ENCODE measurements around the gene TRIM31.

TRIM31 gene

DNA sequence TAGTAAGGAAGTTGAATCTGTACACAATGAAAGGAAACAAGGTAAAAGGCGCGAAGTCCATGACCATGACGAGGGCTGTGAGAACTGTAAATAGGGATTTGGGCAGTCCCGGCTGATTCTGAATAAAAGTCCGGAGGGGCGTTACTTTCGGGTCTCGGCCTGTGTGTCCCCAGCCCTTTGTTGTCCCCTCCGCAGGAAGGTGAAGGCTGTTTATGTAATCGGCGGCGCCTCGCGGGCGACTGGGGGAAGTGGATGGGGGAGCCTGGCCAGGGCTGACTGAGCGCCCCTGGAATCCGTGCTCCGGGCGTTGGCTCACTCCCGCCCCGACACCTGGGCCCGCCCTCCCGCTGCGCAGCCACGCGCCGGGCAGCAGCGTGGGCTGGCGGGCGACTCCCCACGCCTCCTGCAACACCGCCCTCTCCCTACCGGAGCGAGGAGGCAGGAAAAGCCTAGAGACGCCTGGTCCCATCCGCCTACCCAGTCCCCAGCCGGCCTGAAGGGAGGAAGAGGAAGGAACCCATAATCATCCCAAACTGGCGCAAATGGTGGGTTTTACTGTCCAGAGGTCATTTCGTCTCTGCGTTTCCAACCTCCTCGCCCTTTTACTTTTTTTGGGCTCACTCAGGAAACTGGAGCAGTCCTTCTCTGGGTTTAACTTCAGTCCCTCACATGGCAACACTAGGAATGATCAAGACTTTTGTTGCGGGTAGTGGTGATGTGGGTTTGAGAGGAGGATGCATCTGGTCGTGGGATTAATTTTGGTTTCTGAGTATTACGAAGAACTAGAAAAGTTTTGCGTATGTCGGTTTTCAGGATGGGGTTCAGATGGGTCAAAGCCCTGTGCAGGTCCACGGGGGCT, 12.1 kb downstream of the TRIM31 start:
- no peaks in the 10 kb centered on the region for H3K36me3 ChIP-seq (ENCODE audit: insufficient read depth, low read length)
- DNase-seq (ENCODE audit: low read depth, low spot score) = no peak
- peak overlapping the region; percentile 77; the same call in 1 of the 2 replicates for H3K4me3 ChIP-seq
- H3K27ac ChIP-seq = no peak overlapping the region
- H3K9me3 ChIP-seq (ENCODE audit: low read depth, low read length) = no peaks in the 10 kb centered on the region
- TF ChIP-seq FOXP2 (optimal IDR thresholded peaks at IDR 0.05; ENCODE audit: control extremely low read depth, extremely low read length, insufficient read depth) = no peak
- no peak for TF ChIP-seq EZH2 (IDR thresholded peaks at IDR 0.05)
- TF ChIP-seq POLR2AphosphoS5 (IDR thresholded peaks at IDR 0.05; ENCODE audit: borderline replicate concordance, low read depth, low read length) = no peak
- H3K9ac ChIP-seq (ENCODE audit: insufficient read length) = no peak overlapping the region

- Histone ChIP-seq H3K27ac (no peak overlapping the region), H3K9ac (ENCODE audit: insufficient read length) (no peak overlapping the region), H3K4me3 (no peak overlapping the region), H3K9me3 (ENCODE audit: low read depth, low read length) (no peaks in the 10 kb centered on the region), H3K36me3 (ENCODE audit: insufficient read depth, low read length) (no peaks in the 10 kb centered on the region)
- no peak for DNase-seq (ENCODE audit: low read depth, low spot score)
- no peak for TF ChIP-seq POLR2AphosphoS5 (IDR thresholded peaks at IDR 0.05; ENCODE audit: borderline replicate concordance, low read depth, low read length)
- no peak for TF ChIP-seq EZH2 (IDR thresholded peaks at IDR 0.05)
- TF ChIP-seq FOXP2 (optimal IDR thresholded peaks at IDR 0.05; ENCODE audit: control extremely low read depth, extremely low read length, insufficient read depth) = no peak
Measured at GRCh38 chr6:30100154-30100553, 12.7 kb downstream of the TRIM31 start.

GRCh38 chr6:30097902-30098768, 14.8 kb downstream of the TRIM31 start:
- Histone ChIP-seq H3K9me3 (ENCODE audit: low read depth, low read length) (no peaks in the 10 kb centered on the region), H3K9ac (ENCODE audit: insufficient read length) (no peak overlapping the region), H3K36me3 (ENCODE audit: insufficient read depth, low read length) (no peaks in the 10 kb centered on the region), H3K4me3 (no peak overlapping the region), H3K27ac (no peak overlapping the region)
- TF ChIP-seq POLR2AphosphoS5 (IDR thresholded peaks at IDR 0.05; ENCODE audit: borderline replicate concordance, low read depth, low read length) (no peak), EZH2 (IDR thresholded peaks at IDR 0.05) (no peak), FOXP2 (optimal IDR thresholded peaks at IDR 0.05; ENCODE audit: control extremely low read depth, extremely low read length, insufficient read depth) (no peak)
- no peak for DNase-seq (ENCODE audit: low read depth, low spot score)

- Histone ChIP-seq H3K36me3 (ENCODE audit: insufficient read depth, low read length) (no peaks in the 10 kb centered on the region), H3K9me3 (ENCODE audit: low read depth, low read length) (no peaks in the 10 kb centered on the region), H3K27ac (no peak overlapping the region), H3K9ac (ENCODE audit: insufficient read length) (no peak overlapping the region), H3K4me3 (no peak overlapping the region)
- TF ChIP-seq FOXP2 (optimal IDR thresholded peaks at IDR 0.05; ENCODE audit: control extremely low read depth, extremely low read length, insufficient read depth) = no peak
- TF ChIP-seq POLR2AphosphoS5 (IDR thresholded peaks at IDR 0.05; ENCODE audit: borderline replicate concordance, low read depth, low read length) = no peak
- no peak for TF ChIP-seq EZH2 (IDR thresholded peaks at IDR 0.05)
- DNase-seq (ENCODE audit: low read depth, low spot score) = no peak
Measured at GRCh38 chr6:30096829-30097228, 16.1 kb downstream of the TRIM31 start.

- H3K9ac ChIP-seq (ENCODE audit: insufficient read length) = no peak overlapping the region
- H3K36me3 ChIP-seq (ENCODE audit: insufficient read depth, low read length) = no peaks in the 10 kb centered on the region
- no peak overlapping the region for H3K27ac ChIP-seq
- TF ChIP-seq EZH2 (IDR thresholded peaks at IDR 0.05) (no peak), POLR2AphosphoS5 (IDR thresholded peaks at IDR 0.05; ENCODE audit: borderline replicate concordance, low read depth, low read length) (no peak), FOXP2 (optimal IDR thresholded peaks at IDR 0.05; ENCODE audit: control extremely low read depth, extremely low read length, insufficient read depth) (no peak)
- no peaks in the 10 kb centered on the region for H3K9me3 ChIP-seq (ENCODE audit: low read depth, low read length)
- H3K4me3 ChIP-seq = no peak overlapping the region
- DNase-seq (ENCODE audit: low read depth, low spot score) = no peak
Measured at GRCh38 chr6:30093951-30094661, 18.8 kb downstream of the TRIM31 start.

- Histone ChIP-seq H3K9me3 (ENCODE audit: low read depth, low read length) (no peaks in the 10 kb centered on the region), H3K4me3 (no peak overlapping the region), H3K36me3 (ENCODE audit: insufficient read depth, low read length) (no peaks in the 10 kb centered on the region), H3K9ac (ENCODE audit: insufficient read length) (no peak overlapping the region), H3K27ac (no peak overlapping the region)
- TF ChIP-seq POLR2AphosphoS5 (IDR thresholded peaks at IDR 0.05; ENCODE audit: borderline replicate concordance, low read depth, low read length) = no peak
- no peak for TF ChIP-seq EZH2 (IDR thresholded peaks at IDR 0.05)
- TF ChIP-seq FOXP2 (optimal IDR thresholded peaks at IDR 0.05; ENCODE audit: control extremely low read depth, extremely low read length, insufficient read depth) = no peak
- DNase-seq (ENCODE audit: low read depth, low spot score) = no peak
Measured at GRCh38 chr6:30092852-30093543, 19.9 kb downstream of the TRIM31 start.

DNA sequence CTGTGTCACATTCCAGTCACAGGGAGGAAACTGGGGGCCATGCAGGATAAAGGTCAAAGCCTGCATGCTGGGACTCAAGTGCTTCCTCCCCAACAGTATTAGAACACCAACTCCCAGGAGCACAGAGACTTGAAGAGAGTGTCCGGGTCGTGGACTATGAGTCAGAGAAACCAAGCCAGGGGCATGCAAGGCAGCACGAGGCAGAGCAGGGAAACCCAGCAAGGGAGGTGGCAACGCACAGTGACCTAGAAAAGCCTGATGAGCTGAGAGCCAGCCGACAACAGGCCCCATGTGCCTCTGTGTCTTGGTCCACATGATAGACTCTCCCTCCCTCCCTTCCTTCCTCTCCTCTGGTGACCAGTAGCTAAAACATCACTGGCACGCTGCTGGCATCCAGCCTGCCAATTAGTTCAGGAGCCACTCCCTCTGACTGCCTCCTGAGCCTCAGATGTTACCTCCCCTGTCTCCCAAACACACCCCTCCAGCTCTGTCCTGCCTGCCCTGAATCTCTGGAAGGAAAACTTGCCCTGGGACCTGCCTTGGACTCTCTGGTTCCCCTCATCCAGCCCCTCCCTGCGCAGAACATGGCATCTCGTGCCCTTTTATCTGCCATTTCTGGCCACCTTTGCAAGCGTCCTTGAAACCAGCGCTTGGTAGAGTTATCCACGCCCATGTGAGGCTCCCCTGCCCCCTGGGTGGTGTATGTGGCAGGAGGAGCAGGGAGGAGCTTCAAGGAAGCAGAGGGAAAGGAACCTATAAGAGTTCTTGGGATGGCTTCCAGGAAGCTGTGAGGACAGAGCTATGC, 21.1 kb downstream of the TRIM31 start:
- H3K9me3 ChIP-seq (ENCODE audit: low read depth, low read length) = no peaks in the 10 kb centered on the region
- DNase-seq (ENCODE audit: low read depth, low spot score) = no peak
- H3K4me3 ChIP-seq = no peak overlapping the region
- no peak overlapping the region for H3K27ac ChIP-seq
- H3K9ac ChIP-seq (ENCODE audit: insufficient read length) = no peak overlapping the region
- TF ChIP-seq POLR2AphosphoS5 (IDR thresholded peaks at IDR 0.05; ENCODE audit: borderline replicate concordance, low read depth, low read length) = no peak
- no peak for TF ChIP-seq EZH2 (IDR thresholded peaks at IDR 0.05)
- TF ChIP-seq FOXP2 (optimal IDR thresholded peaks at IDR 0.05; ENCODE audit: control extremely low read depth, extremely low read length, insufficient read depth) = no peak
- H3K36me3 ChIP-seq (ENCODE audit: insufficient read depth, low read length) = no peaks in the 10 kb centered on the region
